GM19397 (cell line): ENCODE measurements around the gene REV3L.
A peak's percentile ranks its signal among the peaks of the same experiment; 100 is the strongest.
"Not testable (repeated sequence)": the region's sequence is repeated elsewhere in the genome, so short reads cannot be mapped to it uniquely, and the experiment has no call there.

Experiments used
- ATAC-seq: cut with Tn5 transposase; IDR thresholded peaks from one replicate; pipeline ENCODE4 v1.9.1; 2021; ENCODE audit warnings: mild to moderate bottlenecking, moderate library complexity; ENCODE audit not compliant: unreplicated experiment

The REV3L gene

GRCh38 chr6:111267764-111268333 lies 215.2 kb downstream of the REV3L start:
- no peak for ATAC-seq

- ATAC-seq = no peak
Measured at GRCh38 chr6:111266276-111266675, 216.7 kb downstream of the REV3L start.

- no peak for ATAC-seq
Measured at GRCh38 chr6:111265842-111266241, 217.2 kb downstream of the REV3L start.

- ATAC-seq = no peak
Measured at GRCh38 chr6:111263837-111264236, 219.2 kb downstream of the REV3L start.

- no peak for ATAC-seq
Measured at GRCh38 chr6:111260570-111261298, 222.3 kb downstream of the REV3L start.

- peak; percentile 98 for ATAC-seq
Measured at GRCh38 chr6:111259089-111259831, 223.8 kb downstream of the REV3L start.

- ATAC-seq = no peak
Measured at GRCh38 chr6:111258615-111259088, 224.4 kb downstream of the REV3L start.

- ATAC-seq = no peak
Measured at GRCh38 chr6:111258010-111258409, 225.0 kb downstream of the REV3L start.

- ATAC-seq = no peak
Measured at GRCh38 chr6:111256646-111257045, 226.4 kb downstream of the REV3L start.

- not testable (repeated sequence) for ATAC-seq
Measured at GRCh38 chr6:111255838-111256237, 227.2 kb downstream of the REV3L start.

GRCh38 chr6:111254779-111255166 lies 228.2 kb downstream of the REV3L start:
- ATAC-seq = no peak

- ATAC-seq = no peak
Measured at GRCh38 chr6:111254004-111254778, 228.8 kb downstream of the REV3L start.

- no peak for ATAC-seq
Measured at GRCh38 chr6:111252726-111253125, 230.3 kb downstream of the REV3L start.

- no peak for ATAC-seq
Measured at GRCh38 chr6:111250791-111251354, 232.1 kb downstream of the REV3L start.
